ENCODE results near the gene KYAT1. TPM values are rescaled to one million over a fixed set of nuclear protein-coding genes. Genes with fewer than 3 reads are reported as not detected.

Gene KYAT1
- total and polyA plus RNA-seq, 2 of the 13 experiments (the other 11 are each of a cell fraction or from before 2014, with no cell fraction given): 9.2 to 46.5 TPM

DNA sequence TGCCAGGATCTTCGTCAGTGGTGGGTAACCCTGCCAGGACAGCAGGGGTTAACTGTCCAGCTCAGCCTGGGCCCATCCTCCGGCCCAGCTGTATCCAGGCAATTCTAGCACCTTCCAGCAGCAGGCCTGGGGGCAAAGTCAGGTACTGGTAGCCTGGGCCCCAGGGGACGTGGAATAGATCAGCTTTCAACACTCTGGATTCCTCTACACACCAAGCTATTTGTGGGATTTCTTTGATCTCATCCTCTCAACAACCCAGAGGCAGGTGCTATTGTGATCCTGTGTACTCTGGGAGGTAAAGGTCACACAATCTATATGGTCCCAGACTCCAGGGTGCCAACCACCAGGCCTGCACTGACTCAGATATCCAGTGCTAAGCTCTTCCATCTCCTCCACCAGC lies 43.4 kb downstream of the KYAT1 start (continued):
- 0 out of 2 replicates have a peak, but pooled peaks have one; percentile 30 for TF ChIP-seq ELF3 (CRISPR knock-in tag; IDR thresholded peaks at IDR 0.05)
- TF ChIP-seq, protein P1, sequence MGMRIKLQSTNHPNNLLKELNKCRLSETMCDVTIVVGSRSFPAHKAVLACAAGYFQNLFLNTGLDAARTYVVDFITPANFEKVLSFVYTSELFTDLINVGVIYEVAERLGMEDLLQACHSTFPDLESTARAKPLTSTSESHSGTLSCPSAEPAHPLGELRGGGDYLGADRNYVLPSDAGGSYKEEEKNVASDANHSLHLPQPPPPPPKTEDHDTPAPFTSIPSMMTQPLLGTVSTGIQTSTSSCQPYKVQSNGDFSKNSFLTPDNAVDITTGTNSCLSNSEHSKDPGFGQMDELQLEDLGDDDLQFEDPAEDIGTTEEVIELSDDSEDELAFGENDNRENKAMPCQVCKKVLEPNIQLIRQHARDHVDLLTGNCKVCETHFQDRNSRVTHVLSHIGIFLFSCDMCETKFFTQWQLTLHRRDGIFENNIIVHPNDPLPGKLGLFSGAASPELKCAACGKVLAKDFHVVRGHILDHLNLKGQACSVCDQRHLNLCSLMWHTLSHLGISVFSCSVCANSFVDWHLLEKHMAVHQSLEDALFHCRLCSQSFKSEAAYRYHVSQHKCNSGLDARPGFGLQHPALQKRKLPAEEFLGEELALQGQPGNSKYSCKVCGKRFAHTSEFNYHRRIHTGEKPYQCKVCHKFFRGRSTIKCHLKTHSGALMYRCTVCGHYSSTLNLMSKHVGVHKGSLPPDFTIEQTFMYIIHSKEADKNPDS (CRISPR knock-in tag; IDR thresholded peaks at IDR 0.05): no peak
- peak; percentile 81 for TF ChIP-seq HNF4A (CRISPR knock-in tag; IDR thresholded peaks at IDR 0.05)
- TF ChIP-seq REL (CRISPR knock-in tag; conservative IDR thresholded peaks at IDR 0.05): no peak
- 0 out of 2 replicates have a peak, but pooled peaks have one; percentile 61 for TF ChIP-seq KLF11 (CRISPR knock-in tag; IDR thresholded peaks at IDR 0.05)
- TF ChIP-seq, protein P2, sequence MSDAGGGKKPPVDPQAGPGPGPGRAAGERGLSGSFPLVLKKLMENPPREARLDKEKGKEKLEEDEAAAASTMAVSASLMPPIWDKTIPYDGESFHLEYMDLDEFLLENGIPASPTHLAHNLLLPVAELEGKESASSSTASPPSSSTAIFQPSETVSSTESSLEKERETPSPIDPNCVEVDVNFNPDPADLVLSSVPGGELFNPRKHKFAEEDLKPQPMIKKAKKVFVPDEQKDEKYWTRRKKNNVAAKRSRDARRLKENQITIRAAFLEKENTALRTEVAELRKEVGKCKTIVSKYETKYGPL (CRISPR knock-in tag; IDR thresholded peaks at IDR 0.05): no peak
- no peak for TF ChIP-seq CHD4 (IDR thresholded peaks at IDR 0.05; ENCODE audit: borderline replicate concordance, low read length)
- 0 out of 2 replicates have a peak, but pooled peaks have one; percentile 66 for TF ChIP-seq ZNF782 (CRISPR knock-in tag; IDR thresholded peaks at IDR 0.05; ENCODE audit: borderline replicate concordance)
- peak; percentile 74 for TF ChIP-seq ZNF331 (CRISPR knock-in tag; IDR thresholded peaks at IDR 0.05)
- TF ChIP-seq ZNF737 (CRISPR knock-in tag; IDR thresholded peaks at IDR 0.05; ENCODE audit: borderline replicate concordance): no peak
- TF ChIP-seq, protein P3, sequence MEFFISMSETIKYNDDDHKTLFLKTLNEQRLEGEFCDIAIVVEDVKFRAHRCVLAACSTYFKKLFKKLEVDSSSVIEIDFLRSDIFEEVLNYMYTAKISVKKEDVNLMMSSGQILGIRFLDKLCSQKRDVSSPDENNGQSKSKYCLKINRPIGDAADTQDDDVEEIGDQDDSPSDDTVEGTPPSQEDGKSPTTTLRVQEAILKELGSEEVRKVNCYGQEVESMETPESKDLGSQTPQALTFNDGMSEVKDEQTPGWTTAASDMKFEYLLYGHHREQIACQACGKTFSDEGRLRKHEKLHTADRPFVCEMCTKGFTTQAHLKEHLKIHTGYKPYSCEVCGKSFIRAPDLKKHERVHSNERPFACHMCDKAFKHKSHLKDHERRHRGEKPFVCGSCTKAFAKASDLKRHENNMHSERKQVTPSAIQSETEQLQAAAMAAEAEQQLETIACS (CRISPR knock-in tag; IDR thresholded peaks at IDR 0.05): no peak
- TF ChIP-seq SRSF9 (IDR thresholded peaks at IDR 0.05; ENCODE audit: borderline replicate concordance, insufficient read depth, low read depth, low read length, poor library complexity, severe bottlenecking): no peak
- no peak for TF ChIP-seq CC2D1A (CRISPR knock-in tag; IDR thresholded peaks at IDR 0.05)
- peak; percentile 86 for TF ChIP-seq FOXA3 (CRISPR knock-in tag; IDR thresholded peaks at IDR 0.05)
- TF ChIP-seq, protein P4, sequence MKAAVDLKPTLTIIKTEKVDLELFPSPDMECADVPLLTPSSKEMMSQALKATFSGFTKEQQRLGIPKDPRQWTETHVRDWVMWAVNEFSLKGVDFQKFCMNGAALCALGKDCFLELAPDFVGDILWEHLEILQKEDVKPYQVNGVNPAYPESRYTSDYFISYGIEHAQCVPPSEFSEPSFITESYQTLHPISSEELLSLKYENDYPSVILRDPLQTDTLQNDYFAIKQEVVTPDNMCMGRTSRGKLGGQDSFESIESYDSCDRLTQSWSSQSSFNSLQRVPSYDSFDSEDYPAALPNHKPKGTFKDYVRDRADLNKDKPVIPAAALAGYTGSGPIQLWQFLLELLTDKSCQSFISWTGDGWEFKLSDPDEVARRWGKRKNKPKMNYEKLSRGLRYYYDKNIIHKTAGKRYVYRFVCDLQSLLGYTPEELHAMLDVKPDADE (CRISPR knock-in tag; IDR thresholded peaks at IDR 0.05): no peak
- no peak for TF ChIP-seq ZNF484 (CRISPR knock-in tag; IDR thresholded peaks at IDR 0.05; ENCODE audit: borderline replicate concordance, low read depth)
- no peak for TF ChIP-seq XRCC5 (optimal IDR thresholded peaks at IDR 0.05; ENCODE audit: low read length)
- TF ChIP-seq ZNF251 (CRISPR knock-in tag; IDR thresholded peaks at IDR 0.05): no peak
- no peak for TF ChIP-seq ZNF292 (CRISPR knock-in tag; IDR thresholded peaks at IDR 0.05; ENCODE audit: borderline replicate concordance, low read depth)
- no peak for TF ChIP-seq SOX6 (IDR thresholded peaks at IDR 0.05)
- TF ChIP-seq SOX6 (CRISPR knock-in tag; IDR thresholded peaks at IDR 0.05): peak; percentile 96
- no peak for TF ChIP-seq ATAD3A (CRISPR knock-in tag; IDR thresholded peaks at IDR 0.05)
- no peak for TF ChIP-seq PHF20 (CRISPR knock-in tag; IDR thresholded peaks at IDR 0.05)
- TF ChIP-seq HHEX (CRISPR knock-in tag; IDR thresholded peaks at IDR 0.05): peak; percentile 90
- TF ChIP-seq, protein P5, sequence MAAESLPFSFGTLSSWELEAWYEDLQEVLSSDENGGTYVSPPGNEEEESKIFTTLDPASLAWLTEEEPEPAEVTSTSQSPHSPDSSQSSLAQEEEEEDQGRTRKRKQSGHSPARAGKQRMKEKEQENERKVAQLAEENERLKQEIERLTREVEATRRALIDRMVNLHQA (CRISPR knock-in tag; IDR thresholded peaks at IDR 0.05): no peak
- TF ChIP-seq EP300 (IDR thresholded peaks at IDR 0.05; ENCODE audit: low read depth in 2 of 2, low read length in 2 of 2): peak; percentile 72 to 88; a peak in 2 of 4 replicates
- peak; percentile 85; the same call in 1 of the 2 replicates for TF ChIP-seq EP300 (CRISPR knock-in tag; IDR thresholded peaks at IDR 0.05; ENCODE audit: borderline replicate concordance)
- TF ChIP-seq TOE1 (CRISPR knock-in tag; IDR thresholded peaks at IDR 0.05): no peak
